Measurements from ENCODE around the gene ZNF786. TPM values are rescaled to one million over a fixed set of nuclear protein-coding genes. Genes with fewer than 3 reads are reported as not detected.

The ZNF786 gene
- total RNA-seq, 4 donors from 2014 or later, result 8.3 to 19.1 (median 16.3) TPM

- intact Hi-C loops (cut with DNase I; ENCODE audit: low total_unique reads), result no loop called here
- no peak for DNase-seq (ENCODE audit: low spot score in 2 of 2)
- H3K4me3 ChIP-seq (ENCODE audit: low read depth, poor library complexity, severe bottlenecking), result no peak overlapping the region
- TF ChIP-seq CTCF (IDR thresholded peaks at IDR 0.05) (no peak), POLR2A (IDR thresholded peaks at IDR 0.05) (no peak)
- 81 to 82% methylated on average over 12 of the region's 12 CpGs for WGBS, 2 donors
Measured at GRCh38 chr7:149021725-149022062, 68.8 kb downstream of the ZNF786 start.

GRCh38 chr7:149020483-149020882 lies 70.0 kb downstream of the ZNF786 start:
- 89 to 91% methylated on average over 11 of the region's 11 CpGs for WGBS, 2 donors
- no peak overlapping the region for H3K4me3 ChIP-seq (ENCODE audit: low read depth, poor library complexity, severe bottlenecking)
- intact Hi-C loops (cut with DNase I; ENCODE audit: low total_unique reads), result no loop called here
- no peak for DNase-seq (ENCODE audit: low spot score in 2 of 2)
- TF ChIP-seq CTCF (IDR thresholded peaks at IDR 0.05), result no peak
- no peak for TF ChIP-seq POLR2A (IDR thresholded peaks at IDR 0.05)

Other genes starting within 250 kb of the ZNF786 start
- 10 to 100 TPM in 3 of 4 donors, 1 to 10 TPM in 1; 9.5 to 16.3 (median 11.3) TPM for gene EZH2, start 206.4 kb downstream of the ZNF786 start, total RNA-seq
- gene PDIA4, start 62.2 kb downstream of the ZNF786 start, total RNA-seq, result 10 to 100 TPM; 35.9 to 55.9 (median 47.9) TPM
- gene ZNF425, start 35.6 kb upstream of the ZNF786 start, total RNA-seq, result 1 to 10 TPM; 4.8 to 5.8 (median 5.4) TPM
- 10 to 100 TPM; 20.9 to 47.8 (median 30.4) TPM for gene ZNF398, start 56.7 kb upstream of the ZNF786 start, total RNA-seq
- gene ZNF282, start 104.8 kb upstream of the ZNF786 start, total RNA-seq, result 10 to 100 TPM; 22.4 to 47.5 (median 36.1) TPM
- 10 to 100 TPM in 3 of 4 donors, 1 to 10 TPM in 1; 9.0 to 25.0 (median 14.0) TPM for gene ZNF212, start 148.9 kb upstream of the ZNF786 start, total RNA-seq
- gene ZNF783, start 171.5 kb upstream of the ZNF786 start, total RNA-seq, result 10 to 100 TPM in 3 of 4 donors, 1 to 10 TPM in 1; 6.8 to 17.2 (median 13.0) TPM